HCT116 (cell line): ENCODE results near the gene EHBP1. TPM values are rescaled to one million over a fixed set of nuclear protein-coding genes. Genes with fewer than 3 reads are reported as not detected.

ENCODE experiments used
- ATAC-seq: fragments of 200-7000 bp; cut with Tn5 transposase; 2 replicates; pipeline ENCODE4 v1.9.1; 2020; ENCODE audit warnings: mild to moderate bottlenecking, moderate library complexity
- BruUV-seq: library from RNA; stranded (reverse); fragments of 400-500 nt; replicated peaks from 2 replicates; lab custom pipeline; 2021; lab: Mats Ljungman, UMichigan
- CTCF ChIA-PET: fragments of 300-600 bp; sonication (Branson Sonifier 250); formaldehyde crosslinking; loops from one replicate; lab custom pipeline; 2021; ENCODE audit warnings: antibody characterized with exemption; lab: Charles Lee
- POLR2A ChIA-PET: fragments of 300-600, 350-600 bp; sonication (Branson Sonifier 250); formaldehyde crosslinking; loops from one replicate; lab custom pipeline; 2021; ENCODE audit warnings: antibody characterized with exemption; lab: Charles Lee
- RAD21 ChIA-PET, 2 experiments: fragments of 300-600 bp; sonication (Branson Sonifier 250); formaldehyde crosslinking; loops; one replicate each; lab custom pipeline; 2023; ENCODE audit warnings: low total read pairs in 2 of 2; ENCODE audit not compliant: uncharacterized antibody in 2 of 2, unreplicated experiment in 2 of 2, low non-redundant PET in 1 of 2; lab: Charles Lee
- DNase-seq: peaks from one replicate; pipeline ENCODE4 v3.0.0-alpha.2; 2010; ENCODE audit warnings: low read depth, low spot score
- H2AFZ ChIP-seq: fragments of 200-600 bp; shearing (Covaris generic), sonication (generic); 2 replicates; pipeline ENCODE4 v1.6.1; 2017; ENCODE audit warnings: low read depth, mixed run types, mixed read lengths, antibody characterized with exemption, low read length; ENCODE audit not compliant: poor library complexity, severe bottlenecking
- H3K27ac ChIP-seq: 2 replicates; pipeline ENCODE4 v1.5.1; 2012; ENCODE audit warnings: low read depth, low read length
- H3K27me3 ChIP-seq: fragments of 200-600 bp; sonication (generic); 2 replicates; pipeline ENCODE4 v1.6.1; 2016; ENCODE audit warnings: mixed run types, low read length, mixed read lengths; ENCODE audit not compliant: insufficient read depth
- H3K36me3 ChIP-seq, 2 experiments: fragments of 200-500 bp in 1 of 2; fragments of 200-600 bp in 1 of 2; sonication (Bioruptor generic) in 1 of 2; sonication (generic) in 1 of 2; 2 replicates each; pipeline versions ENCODE4 v1.5.1 to v1.6.1; 2014 to 2016; ENCODE audit warnings: low read length in 2 of 2, inconsistent platforms in 1 of 2, mixed read lengths in 1 of 2, mixed run types in 1 of 2; ENCODE audit not compliant: insufficient read depth in 2 of 2, control insufficient read depth in 1 of 2
- H3K4me1 ChIP-seq, 2 experiments: fragments of 200-600 bp in 1 of 2; sonication (generic) in 1 of 2; 2 replicates each; pipeline versions ENCODE4 v1.5.1 to v1.6.1; 2012 to 2017; ENCODE audit warnings: low read length in 2 of 2, inconsistent platforms in 1 of 2, mild to moderate bottlenecking in 1 of 2, mixed read lengths in 1 of 2, mixed run types in 1 of 2, moderate library complexity in 1 of 2; ENCODE audit not compliant: insufficient read depth in 2 of 2, control insufficient read depth in 1 of 2
- H3K4me2 ChIP-seq: fragments of 200-600 bp; sonication (generic); 2 replicates; pipeline ENCODE4 v1.6.1; 2017; ENCODE audit warnings: mixed run types, low read length, mixed read lengths
- H3K4me3 ChIP-seq, 2 experiments: fragments of 200-600 bp in 1 of 2; sonication (generic) in 1 of 2; replicated peaks in 1 of 2; 2 replicates each; pipeline ENCODE4 v1.5.1; 2011 to 2016; ENCODE audit warnings: low read length in 2 of 2, control low read depth in 1 of 2, low read depth in 1 of 2, mild to moderate bottlenecking in 1 of 2, mixed read lengths in 1 of 2, mixed run types in 1 of 2
- H3K79me2 ChIP-seq: fragments of 200-600 bp; sonication (generic); 2 replicates; pipeline ENCODE4 v1.6.1; 2017; ENCODE audit warnings: mild to moderate bottlenecking, mixed run types, low read length, moderate library complexity, mixed read lengths; ENCODE audit not compliant: insufficient read depth
- H3K9ac ChIP-seq: fragments of 200-600 bp; sonication (generic); 2 replicates; pipeline ENCODE4 v1.6.1; 2016; ENCODE audit warnings: low read length, mixed read lengths
- H3K9me2 ChIP-seq: fragments of 200-600 bp; sonication (generic), shearing (Covaris generic); 2 replicates; pipeline ENCODE4 v1.6.1; 2017; ENCODE audit warnings: mixed run types, mild to moderate bottlenecking, moderate library complexity; ENCODE audit not compliant: insufficient read depth
- H3K9me3 ChIP-seq, 2 experiments: fragments of 200-500 bp in 1 of 2; fragments of 200-600 bp in 1 of 2; sonication (Bioruptor generic) in 1 of 2; sonication (generic) in 1 of 2; 2 replicates each; pipeline ENCODE4 v1.6.1; 2014 to 2017; ENCODE audit warnings: low read length in 2 of 2, mixed read lengths in 2 of 2, inconsistent platforms in 1 of 2, low read depth in 1 of 2, mild to moderate bottlenecking in 1 of 2, mixed run types in 1 of 2, moderate library complexity in 1 of 2; ENCODE audit not compliant: control insufficient read depth in 1 of 2, insufficient read depth in 1 of 2
- H4K20me1 ChIP-seq: fragments of 200-600 bp; sonication (generic), shearing (Covaris generic); 2 replicates; pipeline ENCODE4 v1.6.1; 2017; ENCODE audit warnings: mixed run types, mild to moderate bottlenecking, moderate library complexity; ENCODE audit not compliant: insufficient read depth
- CEBPB ChIP-seq: IDR thresholded peaks from 2 replicates; pipeline ENCODE4 v1.6.1; 2012; ENCODE audit warnings: low read depth
- EGR1 ChIP-seq: IDR thresholded peaks from 2 replicates; pipeline ENCODE4 v1.6.1; 2012; ENCODE audit warnings: low read depth
- ELF1 ChIP-seq: IDR thresholded peaks from 2 replicates; pipeline ENCODE4 v1.6.1; 2012; ENCODE audit warnings: low read depth, borderline replicate concordance
- EZH2 ChIP-seq: fragments of 200-600 bp; sonication (generic); IDR thresholded peaks from 2 replicates; pipeline ENCODE4 v1.6.1; 2017; ENCODE audit warnings: antibody characterized with exemption, mixed run types
- FOSL1 ChIP-seq: IDR thresholded peaks from 2 replicates; pipeline ENCODE4 v1.6.1; 2012; ENCODE audit warnings: low read depth
- POLR2A ChIP-seq: IDR thresholded peaks from 2 replicates; pipeline ENCODE4 v1.7.0; 2011; ENCODE audit warnings: borderline replicate concordance; ENCODE audit not compliant: insufficient read depth, insufficient read length; ENCODE audit errors: extremely low read depth
- POLR2AphosphoS5 ChIP-seq: IDR thresholded peaks from 2 replicates; pipeline ENCODE4 v1.6.1; 2011; ENCODE audit warnings: mild to moderate bottlenecking, low read depth, low read length, moderate library complexity
- SIN3A ChIP-seq: IDR thresholded peaks from 2 replicates; pipeline ENCODE4 v1.6.1; 2012; ENCODE audit warnings: low read depth
- SP1 ChIP-seq: IDR thresholded peaks from 2 replicates; pipeline ENCODE4 v1.6.1; 2012; ENCODE audit warnings: low read depth
- SRF ChIP-seq: IDR thresholded peaks from 2 replicates; pipeline ENCODE4 v1.6.1; 2012; ENCODE audit warnings: low read depth
- TCF7L2 ChIP-seq: IDR thresholded peaks from 2 replicates; pipeline ENCODE4 v1.7.0; 2011; ENCODE audit warnings: borderline replicate concordance, inconsistent platforms; ENCODE audit not compliant: insufficient read depth, insufficient read length; ENCODE audit errors: extremely low read depth
- YY1 ChIP-seq: IDR thresholded peaks from 2 replicates; pipeline ENCODE4 v1.6.1; 2011; ENCODE audit warnings: low read length, low read depth, moderate library complexity, mild to moderate bottlenecking; ENCODE audit not compliant: insufficient replicate concordance; ENCODE audit errors: extremely low read depth
- ZNF274 ChIP-seq: fragments of 200-500 bp; sonication (Bioruptor generic); IDR thresholded peaks from 2 replicates; pipeline ENCODE4 v1.6.1; 2014; ENCODE audit warnings: mild to moderate bottlenecking, low read depth, low read length, inconsistent platforms
- intact Hi-C: fragments of 100-400 bp; cut with micrococcal nuclease; formaldehyde crosslinking; loops from 2 replicates; pipeline ENCODE4 v1.10.0; 2022
- total RNA-seq: library from RNA; stranded (reverse); gene quantifications from one replicate; pipeline ENCODE4 v1.2.1, GENCODE V29; 2021; ENCODE audit not compliant: unreplicated experiment
- TF ChIP-seq, protein P1 (sequence below): IDR thresholded peaks from 2 replicates; pipeline ENCODE4 v1.6.1; 2012
- TF ChIP-seq, protein P2 (sequence below): IDR thresholded peaks from 2 replicates; pipeline ENCODE4 v1.6.1; 2011; ENCODE audit warnings: mild to moderate bottlenecking, low read length, moderate library complexity; ENCODE audit not compliant: insufficient replicate concordance; ENCODE audit errors: extremely low read depth
- TF ChIP-seq, protein P3 (sequence below): IDR thresholded peaks from 2 replicates; pipeline ENCODE4 v1.6.1; 2012; ENCODE audit warnings: low read depth
- TF ChIP-seq, protein P4 (sequence below): IDR thresholded peaks from 2 replicates; pipeline ENCODE4 v1.6.1; 2012

EHBP1 gene
- total RNA-seq, 1 experiment from 2014 or later, result 89.9 TPM

DNA sequence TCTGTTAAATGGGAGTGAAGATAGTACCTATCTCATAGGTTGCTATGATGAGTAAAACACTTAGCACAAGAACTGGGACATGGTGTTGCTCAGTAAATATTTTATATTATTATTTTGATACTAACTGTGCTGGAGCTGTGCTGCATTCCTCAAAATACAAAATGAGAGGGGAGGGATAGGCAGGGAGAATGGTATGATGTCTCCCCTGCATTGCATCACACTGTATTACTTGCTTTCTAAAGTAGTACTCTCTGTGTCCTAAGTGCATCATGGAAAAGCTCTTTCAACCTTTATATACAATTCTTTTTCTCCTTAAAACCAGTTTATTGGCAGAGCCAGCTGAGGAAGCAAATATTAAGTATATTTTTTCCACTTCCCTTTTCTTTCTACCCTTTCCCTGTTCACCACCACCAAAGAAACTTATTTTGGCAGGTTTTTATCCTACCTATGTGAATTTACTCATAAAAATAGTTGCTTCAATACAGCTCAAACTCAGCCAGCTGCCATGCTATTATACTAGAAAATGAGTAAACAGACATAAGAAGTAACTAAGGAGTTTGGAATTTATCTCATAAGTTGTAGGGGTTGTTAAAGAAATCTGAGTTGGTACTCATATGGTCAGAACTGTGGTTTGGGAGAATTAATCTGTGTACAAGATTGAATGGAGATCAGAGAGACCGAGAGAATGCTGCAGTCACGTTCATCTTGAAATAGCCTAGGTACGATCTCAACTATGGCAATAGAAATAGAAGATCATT, 60.3 kb downstream of the EHBP1 start:
- H3K27ac ChIP-seq, result peak overlapping the region; percentile 68; the same call in 1 of the 2 replicates
- CTCF ChIA-PET, result interaction anchor here (1.2 kb wide), 1 partner anchor 9 kb away, joined by 3 read pairs; no protein-coding TSS in a partner anchor
- no peak for DNase-seq
- H3K27me3 ChIP-seq, result no peaks in the 10 kb centered on the region
- TSS peak; percentile 11 for BruUV-seq
- POLR2A ChIA-PET, result interaction anchor here (0.9 kb wide), 1 partner anchor 308 kb away, joined by 3 read pairs; no protein-coding TSS in a partner anchor
- no peak overlapping the region for H3K4me3 ChIP-seq
- no peaks in the 10 kb centered on the region for H3K9me2 ChIP-seq
- no peak for ATAC-seq
- RAD21 ChIA-PET, result no interaction called here
- no peak overlapping the region for H3K4me2 ChIP-seq
- H3K9me3 ChIP-seq, result no peaks in the 10 kb centered on the region
- peaks cover 85% of the 10 kb centered on the region for H3K79me2 ChIP-seq
- peaks cover 0 to 6% of the 10 kb centered on the region in 2 experiments; a peak in 2 of 4 replicates for H3K36me3 ChIP-seq
- H3K9ac ChIP-seq, result no peak overlapping the region
- TF ChIP-seq TCF7L2 (no peak), EZH2 (no peak), SP1 (no peak), ZNF274 (no peak), YY1 (no peak), CEBPB (no peak), SIN3A (no peak), ELF1 (no peak), POLR2AphosphoS5 (no peak), POLR2A (no peak), EGR1 (no peak), SRF (no peak), FOSL1 (no peak)
- TF ChIP-seq, protein P1, sequence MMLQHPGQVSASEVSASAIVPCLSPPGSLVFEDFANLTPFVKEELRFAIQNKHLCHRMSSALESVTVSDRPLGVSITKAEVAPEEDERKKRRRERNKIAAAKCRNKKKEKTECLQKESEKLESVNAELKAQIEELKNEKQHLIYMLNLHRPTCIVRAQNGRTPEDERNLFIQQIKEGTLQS, result no peak
- TF ChIP-seq, protein P2, sequence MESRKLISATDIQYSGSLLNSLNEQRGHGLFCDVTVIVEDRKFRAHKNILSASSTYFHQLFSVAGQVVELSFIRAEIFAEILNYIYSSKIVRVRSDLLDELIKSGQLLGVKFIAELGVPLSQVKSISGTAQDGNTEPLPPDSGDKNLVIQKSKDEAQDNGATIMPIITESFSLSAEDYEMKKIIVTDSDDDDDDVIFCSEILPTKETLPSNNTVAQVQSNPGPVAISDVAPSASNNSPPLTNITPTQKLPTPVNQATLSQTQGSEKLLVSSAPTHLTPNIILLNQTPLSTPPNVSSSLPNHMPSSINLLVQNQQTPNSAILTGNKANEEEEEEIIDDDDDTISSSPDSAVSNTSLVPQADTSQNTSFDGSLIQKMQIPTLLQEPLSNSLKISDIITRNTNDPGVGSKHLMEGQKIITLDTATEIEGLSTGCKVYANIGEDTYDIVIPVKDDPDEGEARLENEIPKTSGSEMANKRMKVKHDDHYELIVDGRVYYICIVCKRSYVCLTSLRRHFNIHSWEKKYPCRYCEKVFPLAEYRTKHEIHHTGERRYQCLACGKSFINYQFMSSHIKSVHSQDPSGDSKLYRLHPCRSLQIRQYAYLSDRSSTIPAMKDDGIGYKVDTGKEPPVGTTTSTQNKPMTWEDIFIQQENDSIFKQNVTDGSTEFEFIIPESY, result no peak
- TF ChIP-seq, protein P3, sequence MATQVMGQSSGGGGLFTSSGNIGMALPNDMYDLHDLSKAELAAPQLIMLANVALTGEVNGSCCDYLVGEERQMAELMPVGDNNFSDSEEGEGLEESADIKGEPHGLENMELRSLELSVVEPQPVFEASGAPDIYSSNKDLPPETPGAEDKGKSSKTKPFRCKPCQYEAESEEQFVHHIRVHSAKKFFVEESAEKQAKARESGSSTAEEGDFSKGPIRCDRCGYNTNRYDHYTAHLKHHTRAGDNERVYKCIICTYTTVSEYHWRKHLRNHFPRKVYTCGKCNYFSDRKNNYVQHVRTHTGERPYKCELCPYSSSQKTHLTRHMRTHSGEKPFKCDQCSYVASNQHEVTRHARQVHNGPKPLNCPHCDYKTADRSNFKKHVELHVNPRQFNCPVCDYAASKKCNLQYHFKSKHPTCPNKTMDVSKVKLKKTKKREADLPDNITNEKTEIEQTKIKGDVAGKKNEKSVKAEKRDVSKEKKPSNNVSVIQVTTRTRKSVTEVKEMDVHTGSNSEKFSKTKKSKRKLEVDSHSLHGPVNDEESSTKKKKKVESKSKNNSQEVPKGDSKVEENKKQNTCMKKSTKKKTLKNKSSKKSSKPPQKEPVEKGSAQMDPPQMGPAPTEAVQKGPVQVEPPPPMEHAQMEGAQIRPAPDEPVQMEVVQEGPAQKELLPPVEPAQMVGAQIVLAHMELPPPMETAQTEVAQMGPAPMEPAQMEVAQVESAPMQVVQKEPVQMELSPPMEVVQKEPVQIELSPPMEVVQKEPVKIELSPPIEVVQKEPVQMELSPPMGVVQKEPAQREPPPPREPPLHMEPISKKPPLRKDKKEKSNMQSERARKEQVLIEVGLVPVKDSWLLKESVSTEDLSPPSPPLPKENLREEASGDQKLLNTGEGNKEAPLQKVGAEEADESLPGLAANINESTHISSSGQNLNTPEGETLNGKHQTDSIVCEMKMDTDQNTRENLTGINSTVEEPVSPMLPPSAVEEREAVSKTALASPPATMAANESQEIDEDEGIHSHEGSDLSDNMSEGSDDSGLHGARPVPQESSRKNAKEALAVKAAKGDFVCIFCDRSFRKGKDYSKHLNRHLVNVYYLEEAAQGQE, result no peak
- TF ChIP-seq, protein P4, sequence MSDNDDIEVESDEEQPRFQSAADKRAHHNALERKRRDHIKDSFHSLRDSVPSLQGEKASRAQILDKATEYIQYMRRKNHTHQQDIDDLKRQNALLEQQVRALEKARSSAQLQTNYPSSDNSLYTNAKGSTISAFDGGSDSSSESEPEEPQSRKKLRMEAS, result no peak
- no peak overlapping the region for H2AFZ ChIP-seq
- intact Hi-C loops, result no loop called here
- H4K20me1 ChIP-seq, result no peaks in the 10 kb centered on the region
- H3K4me1 ChIP-seq, result peaks cover 22 to 40% of the 10 kb centered on the region in 2 experiments; a peak in 3 of 4 replicates
